A549 treated with dexamethasone at 1 μM for 4 hours (cell line): ENCODE data around the gene HMBS. TPM values are rescaled to one million over a fixed set of nuclear protein-coding genes. Genes with fewer than 3 reads are reported as not detected.

Source experiments
- total RNA-seq: library from RNA; stranded (reverse); fragments of 200-300 nt; extraction: Qiagen RNA extraction; gene quantifications from 5 replicates; pipeline ENCODE4 v1.2.3, GENCODE V29; 2022

The HMBS gene
- 42.3 to 48.3 TPM (median 46.4 TPM) in 5 replicates for total RNA-seq

DNA sequence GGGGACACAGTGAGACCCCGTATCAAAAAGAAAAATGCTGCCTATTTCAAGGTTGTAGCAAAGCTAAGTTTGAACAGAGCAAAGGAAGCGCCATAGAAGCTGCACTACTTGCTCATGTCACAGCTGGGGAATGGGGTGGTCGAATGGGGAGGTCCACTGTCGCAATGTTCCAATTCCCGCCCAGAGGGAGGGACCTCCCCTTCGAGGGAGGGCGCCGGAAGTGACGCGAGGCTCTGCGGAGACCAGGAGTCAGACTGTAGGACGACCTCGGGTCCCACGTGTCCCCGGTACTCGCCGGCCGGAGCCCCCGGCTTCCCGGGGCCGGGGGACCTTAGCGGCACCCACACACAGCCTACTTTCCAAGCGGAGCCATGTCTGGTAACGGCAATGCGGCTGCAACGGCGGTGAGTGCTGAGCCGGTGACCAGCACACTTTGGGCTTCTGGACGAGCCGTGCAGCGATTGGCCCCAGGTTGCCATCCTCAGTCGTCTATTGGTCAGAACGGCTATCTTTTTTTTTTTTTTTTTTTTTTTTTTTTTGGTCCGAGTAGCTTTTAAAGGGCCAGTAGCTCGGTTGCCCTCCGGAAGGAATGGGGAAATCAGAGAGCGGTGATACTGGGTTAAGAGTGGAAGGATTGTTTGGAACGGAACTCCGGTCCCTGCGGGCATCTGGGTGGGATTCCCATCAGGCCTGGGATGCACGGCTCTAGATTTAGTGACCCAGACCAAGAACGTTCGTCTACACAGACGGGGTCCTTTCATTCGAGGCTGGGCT is at the start of gene HMBS:
Gene HMBS, plus strand, starts transcription at position 219 of the 774 bp plus-strand sequence. Its CDS starts 153 bp downstream, at position 372.

DNA sequence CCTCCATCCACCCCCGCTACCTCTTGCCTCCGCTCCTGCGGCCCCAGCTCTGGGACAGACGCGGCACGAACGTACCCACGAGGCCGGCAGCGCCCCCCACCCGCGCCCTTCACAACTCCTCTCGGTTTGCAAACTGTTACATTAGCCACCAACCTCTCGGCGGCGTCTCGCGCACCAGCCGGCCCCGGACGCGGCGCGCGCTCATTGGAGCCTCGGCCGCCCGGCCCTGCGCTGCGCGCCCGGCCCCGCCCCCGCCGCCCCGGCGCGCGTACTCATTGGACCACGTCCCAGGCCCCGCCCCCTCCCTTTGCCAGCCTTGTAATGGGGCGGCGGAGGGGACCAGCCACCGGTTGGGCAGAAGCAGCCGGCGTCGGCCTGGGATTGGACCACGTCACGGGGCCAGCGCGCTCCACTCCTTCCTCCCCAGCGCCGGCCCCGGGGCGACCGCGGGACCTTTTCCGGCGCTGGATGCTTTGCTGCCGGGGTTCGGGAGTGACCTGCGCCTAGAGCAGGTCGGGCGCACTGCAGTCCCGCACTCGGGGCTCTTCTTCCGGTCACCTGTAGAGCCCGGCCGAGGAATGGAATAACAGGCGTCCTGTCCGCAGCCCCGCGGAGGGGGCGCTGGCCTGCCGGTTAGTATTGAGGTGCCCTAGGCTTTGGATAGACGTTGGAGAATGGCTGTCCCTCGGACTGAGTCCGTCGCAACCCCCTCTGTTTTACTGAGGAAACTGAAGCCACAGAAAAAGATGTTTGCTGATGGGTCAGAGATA is 27.5 kb upstream of the HMBS start, which contains the start of gene HYOU1:
Gene HYOU1, minus strand, starts transcription at position 206 of the 770 bp plus-strand sequence. CDS start 1,045 bp downstream, outside the sequence.

DNA sequence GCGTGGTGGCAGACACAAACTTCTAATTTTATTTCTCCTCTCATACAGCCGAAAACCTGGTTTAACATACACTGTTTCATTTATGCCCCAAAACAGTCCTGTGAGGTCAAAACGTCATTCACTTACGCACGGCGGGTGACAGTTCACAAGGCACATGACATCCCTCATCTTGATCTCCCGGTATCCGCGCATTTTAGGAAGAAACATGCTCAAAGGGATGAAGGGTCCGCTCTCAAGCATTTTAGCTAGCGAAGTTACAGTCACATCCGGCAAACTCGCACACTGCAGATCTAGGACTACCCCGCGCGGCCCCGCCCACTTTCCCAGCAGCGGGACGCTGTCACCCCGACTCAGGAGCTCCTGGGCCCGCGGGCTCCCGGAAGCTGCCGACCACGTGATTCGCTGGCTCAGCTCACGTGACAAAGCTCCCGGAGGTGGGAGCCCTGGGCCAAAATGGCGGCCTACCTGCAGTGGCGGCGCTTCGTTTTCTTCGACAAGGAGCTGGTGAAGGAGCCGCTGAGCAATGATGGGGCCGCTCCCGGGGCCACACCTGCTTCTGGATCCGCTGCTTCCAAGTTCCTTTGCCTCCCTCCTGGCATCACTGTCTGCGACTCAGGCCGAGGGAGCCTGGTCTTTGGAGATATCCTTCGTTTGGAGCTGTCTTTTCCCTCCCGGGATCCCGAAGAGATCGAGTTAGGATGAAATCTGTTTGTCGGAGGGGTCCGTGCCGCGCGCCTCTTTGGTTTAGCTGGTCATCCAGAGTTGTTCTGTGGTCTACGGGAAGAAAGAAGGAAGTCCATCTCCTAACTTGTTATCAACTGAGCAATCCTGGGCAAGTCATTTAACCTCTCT is 17.1 kb upstream of the HMBS start, which contains the start of gene VPS11:
Gene VPS11, plus strand, starts transcription at position 448 of the 852 bp plus-strand sequence. Its CDS starts 6 bp downstream, at position 454.

DNA sequence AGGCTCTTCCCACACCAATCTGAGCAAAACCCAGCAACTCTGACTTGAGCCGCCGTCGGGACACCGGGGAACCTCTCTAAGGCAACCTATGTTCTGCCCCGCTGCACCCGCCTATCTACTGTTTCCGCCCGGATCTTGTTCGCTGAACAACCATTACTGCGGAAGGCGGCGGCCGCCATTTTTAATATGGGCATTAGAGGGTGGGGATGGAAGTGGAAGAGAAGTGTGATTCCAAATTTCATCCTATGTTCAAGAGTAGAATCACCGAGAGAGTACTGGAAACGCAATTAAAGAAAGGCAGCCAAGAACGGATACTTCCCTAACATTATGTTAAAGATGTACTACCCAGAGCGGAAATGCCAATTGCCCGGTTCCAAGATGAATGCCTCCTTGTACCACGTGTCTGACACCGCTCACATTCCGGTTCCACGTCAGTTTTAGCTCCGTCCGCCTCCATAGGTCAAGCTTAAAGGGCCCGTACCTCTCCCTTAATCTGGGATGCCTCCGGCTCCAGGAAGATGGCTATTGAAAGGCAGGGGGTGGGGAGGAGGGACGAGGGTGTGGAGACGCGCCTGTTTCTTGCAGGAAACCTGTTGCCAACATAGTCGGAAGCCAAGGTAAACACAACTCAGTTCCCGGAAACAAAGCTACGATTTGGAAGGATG is 17.2 kb downstream of the HMBS start, which contains the start of gene DPAGT1:
Gene DPAGT1, minus strand, starts transcription at position 95 of the 665 bp plus-strand sequence. CDS start 198 bp downstream, outside the sequence.

DNA sequence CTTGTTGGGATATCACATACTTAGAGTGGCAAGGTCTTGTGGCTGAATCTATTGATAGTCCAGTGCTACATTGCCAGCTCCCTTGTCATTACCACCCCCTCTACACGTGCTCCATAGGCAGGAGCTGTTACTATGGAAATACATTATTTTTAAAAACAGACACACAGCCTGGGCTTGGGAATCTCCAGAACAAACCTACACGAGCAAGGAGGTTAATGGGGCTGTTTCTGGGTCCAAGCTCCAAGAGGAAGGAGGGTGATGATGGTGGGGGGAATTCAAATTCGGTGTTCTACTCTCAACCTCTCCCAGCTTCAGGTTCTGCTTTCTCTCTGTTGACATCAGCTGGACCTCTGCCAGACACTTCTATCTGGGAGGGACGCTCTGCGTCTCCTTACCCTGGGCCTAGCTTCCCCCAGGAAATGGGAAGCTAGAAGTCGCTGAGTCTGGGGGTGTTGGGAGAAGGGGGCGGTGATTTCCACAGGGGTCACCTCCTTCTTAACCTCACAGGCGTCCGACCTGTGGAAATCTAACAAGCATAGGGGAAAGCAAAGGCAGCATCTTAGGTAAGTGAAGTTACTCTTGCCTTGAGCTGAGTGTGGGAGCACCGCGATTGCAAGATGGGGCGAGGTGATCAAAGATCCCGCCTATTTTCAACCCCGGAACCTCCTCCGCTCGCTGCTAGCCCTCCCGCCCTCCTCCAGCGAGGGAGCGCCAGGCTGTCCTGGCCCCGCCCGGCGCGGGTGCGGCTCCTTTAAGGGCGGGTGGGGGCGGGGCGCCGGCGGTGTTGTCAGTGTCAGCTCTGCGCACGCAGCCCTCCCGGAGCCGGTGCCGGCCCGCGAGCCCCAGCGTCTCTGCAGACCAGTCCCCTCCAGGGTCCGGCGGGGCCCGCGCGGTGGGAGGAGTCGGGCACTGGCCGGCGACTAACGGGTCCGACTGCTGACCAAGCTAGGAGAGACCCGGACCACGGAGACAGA is 22.2 kb downstream of the HMBS start, which contains the start of gene C2CD2L:
Gene C2CD2L, plus strand, starts transcription at position 781 of the 974 bp plus-strand sequence. CDS start 398 bp downstream, outside the sequence.

DNA sequence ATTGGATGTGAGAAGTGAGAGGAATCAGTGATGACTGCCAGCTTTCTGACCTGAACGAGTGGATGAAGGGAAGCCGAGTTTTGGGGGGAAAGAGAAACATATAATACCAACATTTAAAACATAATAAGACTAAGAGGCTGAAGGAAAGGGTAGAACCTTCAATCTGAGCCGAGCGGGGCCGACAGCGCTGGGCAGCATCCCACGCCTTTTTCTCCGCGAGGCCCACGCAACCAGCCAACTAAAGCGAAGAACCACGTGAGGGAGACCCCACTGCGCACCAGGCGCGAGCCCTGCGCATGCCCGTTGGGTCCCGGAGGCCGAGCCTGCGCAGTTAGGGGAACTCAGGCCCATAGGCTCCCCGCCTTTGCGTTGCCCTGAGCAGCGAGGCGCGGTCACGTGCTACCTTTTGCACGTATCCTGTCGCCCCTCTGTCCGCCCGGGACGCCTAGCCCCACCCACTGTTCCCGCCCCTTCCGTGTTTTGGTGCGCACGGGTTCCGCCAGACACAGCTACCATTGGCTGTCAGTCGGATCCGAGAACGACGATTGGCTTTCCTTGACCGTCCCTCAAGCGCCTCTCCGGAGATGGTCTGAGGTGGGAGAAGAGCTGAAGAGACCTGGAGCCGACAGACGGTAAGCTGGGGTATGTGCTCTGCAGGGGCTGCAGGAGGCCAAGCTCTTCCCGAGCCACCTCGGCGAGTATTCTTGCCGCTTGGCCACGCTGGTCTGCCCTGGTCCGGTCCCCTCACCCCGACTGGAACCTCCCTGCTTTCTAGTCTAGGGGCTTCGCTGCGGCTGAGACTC is 36.5 kb downstream of the HMBS start, which contains the start of gene HINFP:
Gene HINFP, plus strand, starts transcription at position 573 of the 803 bp plus-strand sequence. CDS start 5,365 bp downstream, outside the sequence.

Other genes starting within 250 kb of the HMBS start
- gene CXCR5, start 201.0 kb upstream of the HMBS start, total RNA-seq: 0.03 to 0.26 TPM (median 0.05 TPM) in 5 replicates
- 96.8 to 310 TPM (median 286 TPM) in 5 replicates for gene BCL9L, start 159.0 kb upstream of the HMBS start, total RNA-seq
- 0.58 to 0.86 TPM (median 0.69 TPM) in 5 replicates for gene UPK2, start 128.6 kb upstream of the HMBS start, total RNA-seq
- gene FOXR1, start 113.1 kb upstream of the HMBS start, total RNA-seq: not detected in 5 replicates
- 8.2 to 16.4 TPM (median 12.3 TPM) in 5 replicates for gene CENATAC, start 86.7 kb upstream of the HMBS start, total RNA-seq
- 723 to 1,269 TPM (median 750 TPM) in 5 replicates for gene RPS25, start 66.5 kb upstream of the HMBS start, total RNA-seq
- gene TRAPPC4, start 66.1 kb upstream of the HMBS start, total RNA-seq: 53.1 to 60.1 TPM (median 54.1 TPM) in 5 replicates
- gene SLC37A4, start 54.0 kb upstream of the HMBS start, total RNA-seq: 10.5 to 12.0 TPM (median 11.0 TPM) in 5 replicates
- gene HYOU1, start 27.7 kb upstream of the HMBS start, total RNA-seq: 35.7 to 52.1 TPM (median 49.3 TPM) in 5 replicates
- gene VPS11, start 17.1 kb upstream of the HMBS start, total RNA-seq: 9.0 to 13.0 TPM (median 12.3 TPM) in 5 replicates
- gene DPAGT1, start 17.0 kb downstream of the HMBS start, total RNA-seq: 31.7 to 43.6 TPM (median 42.2 TPM) in 5 replicates
- gene C2CD2L, start 22.5 kb downstream of the HMBS start, total RNA-seq: 3.1 to 5.9 TPM (median 5.1 TPM) in 5 replicates
- 6.4 to 10.2 TPM (median 8.7 TPM) in 5 replicates for gene HINFP, start 36.7 kb downstream of the HMBS start, total RNA-seq
- 0.17 to 0.47 TPM (median 0.27 TPM) in 5 replicates for gene ABCG4, start 64.2 kb downstream of the HMBS start, total RNA-seq
- gene NLRX1, start 83.8 kb downstream of the HMBS start, total RNA-seq: 6.6 to 12.7 TPM (median 11.3 TPM) in 5 replicates
- gene NHERF4, start 100.6 kb downstream of the HMBS start, total RNA-seq: 0.14 to 0.22 TPM (median 0.20 TPM) in 3 of 5 replicates, not detected in the others
- gene CBL, start 121.5 kb downstream of the HMBS start, total RNA-seq: 6.3 to 11.5 TPM (median 9.6 TPM) in 5 replicates
- 8.0 to 14.1 TPM (median 11.0 TPM) in 5 replicates for gene MCAM, start 232.2 kb downstream of the HMBS start, total RNA-seq
- gene RNF26, start 249.6 kb downstream of the HMBS start, total RNA-seq: 27.8 to 40.3 TPM (median 36.9 TPM) in 5 replicates